ENCODE data around the gene IFI44L.

IFI44L gene

DNA sequence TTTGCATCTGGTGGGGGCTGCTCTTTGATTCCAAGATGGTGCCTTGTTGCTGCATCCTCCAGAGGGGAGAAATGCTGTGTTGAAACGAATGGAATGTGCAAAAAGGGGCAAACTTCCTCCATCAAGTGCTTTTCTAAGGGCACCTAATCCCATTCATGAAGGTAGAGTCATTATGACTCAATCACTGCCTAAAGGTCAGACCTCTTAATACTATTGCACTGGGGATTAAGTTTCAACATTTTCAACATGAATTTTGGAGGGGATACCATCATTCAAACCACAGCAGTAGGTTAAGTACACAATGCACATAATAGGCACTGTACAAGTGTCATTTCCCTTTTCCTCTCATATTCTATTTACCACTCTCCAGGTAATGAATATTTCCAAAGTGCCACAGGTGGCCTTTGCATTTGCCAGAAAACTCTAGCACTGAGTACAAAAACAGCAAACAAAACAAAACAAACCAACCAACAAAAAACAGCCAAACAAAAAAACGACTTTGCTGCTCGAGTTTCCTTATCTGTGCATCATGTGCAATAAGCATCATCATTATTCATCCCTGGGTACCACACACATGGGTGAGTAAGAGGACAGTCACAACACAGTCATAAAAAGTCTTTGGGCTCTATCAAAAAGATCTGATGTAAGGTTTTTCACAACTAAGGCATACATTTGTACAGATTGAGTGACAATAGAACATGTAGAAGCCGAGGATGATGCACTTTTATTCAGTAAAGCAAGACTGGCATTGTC lies 71.9 kb downstream of the IFI44L start:
- no peak for DNase-seq
